Measurements from ENCODE around the gene SLC30A4. TPM values are rescaled to one million over a fixed set of nuclear protein-coding genes. Genes with fewer than 3 reads are reported as not detected.

The SLC30A4 gene
- total and polyA plus RNA-seq, 2 of the 8 experiments (the other 6 are each of a cell fraction or from before 2014, with no cell fraction given) = under 0.01 to 0.07 TPM

DNA sequence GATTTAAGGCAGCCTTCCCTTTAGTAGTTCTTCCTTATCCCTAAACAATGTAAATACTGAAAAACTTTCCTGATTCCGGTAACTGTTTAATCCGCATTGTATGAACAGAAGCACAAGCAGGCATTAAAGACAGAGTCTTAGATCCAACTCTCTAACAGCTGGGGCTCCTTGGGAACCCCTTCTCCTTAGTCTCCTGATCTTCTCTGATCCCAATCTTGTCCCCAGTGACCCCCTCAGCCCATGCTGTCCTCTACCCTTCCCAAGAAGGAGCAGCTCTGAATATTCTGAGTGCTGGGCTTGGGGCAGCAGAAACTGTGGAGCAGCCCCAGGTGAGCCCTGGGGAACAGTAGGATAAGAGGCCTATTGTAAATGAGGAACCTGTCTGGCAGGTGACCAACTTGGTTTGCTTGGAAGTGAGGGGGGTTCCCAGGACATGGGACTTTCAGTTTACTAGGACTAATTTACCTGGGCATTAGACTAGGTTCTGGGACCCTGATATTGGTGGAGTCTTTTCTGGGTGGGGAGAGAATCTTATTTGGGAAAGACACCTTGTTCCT lies 13.0 kb upstream of the SLC30A4 start:
- Histone ChIP-seq H2AFZ (ENCODE audit: low read length) (no peak overlapping the region), H4K91ac (replicated peaks; ENCODE audit: insufficient read length, low read length) (no peak overlapping the region), H3K56ac (replicated peaks; ENCODE audit: insufficient read length, low read depth, low read length) (no peak overlapping the region), H2BK120ac (replicated peaks; ENCODE audit: low read depth, low read length) (no peak overlapping the region), H3K79me1 (ENCODE audit: low read depth, low read length) (no peaks in the 10 kb centered on the region), H2BK5ac (ENCODE audit: low read depth, low read length) (no peak overlapping the region), H2BK12ac (ENCODE audit: low read depth, low read length) (no peak overlapping the region), H3K27me3 (replicated peaks in 1 of 4; ENCODE audit: control insufficient read depth in 3 of 4, extremely low read depth in 1 of 4, insufficient read depth in 3 of 4, low read length in 3 of 4) (no peaks in the 10 kb centered on the region), H3K79me2 (ENCODE audit: control insufficient read depth in 1 of 2, insufficient read depth in 2 of 2, low read length in 2 of 2) (no peaks in the 10 kb centered on the region), H3K27ac (ENCODE audit: low read depth, low read length) (no peak overlapping the region), H3K4ac (replicated peaks; ENCODE audit: insufficient read length, low read depth, low read length) (no peak overlapping the region), H3K4me3 (ENCODE audit: extremely low read depth in 1 of 4, insufficient read depth in 2 of 4, low read depth in 3 of 4, low read length in 4 of 4) (no peak overlapping the region), H2BK20ac (ENCODE audit: low read length) (no peak overlapping the region), H3K9me3 (ENCODE audit: insufficient read depth in 2 of 2, low read depth in 1 of 2, low read length in 1 of 2) (no peaks in the 10 kb centered on the region), H3K23ac (ENCODE audit: insufficient read length) (no peak overlapping the region), H3K23me2 (ENCODE audit: low read depth, low read length) (no peaks in the 10 kb centered on the region), H2AK5ac (ENCODE audit: low read depth, low read length) (no peak overlapping the region), H3K4me2 (ENCODE audit: insufficient read depth in 1 of 2, low read depth in 2 of 2, low read length in 2 of 2) (no peak overlapping the region; a peak in 1 of 4 replicates), H2BK15ac (ENCODE audit: low read length) (no peak overlapping the region), H3K18ac (ENCODE audit: extremely low read depth, low read length) (no peak overlapping the region), H3K36me3 (ENCODE audit: control insufficient read depth in 2 of 4, insufficient read depth in 4 of 4, low read length in 3 of 4) (no peaks in the 10 kb centered on the region), H4K20me1 (replicated peaks in 1 of 2; ENCODE audit: control insufficient read depth in 1 of 2, insufficient read depth in 2 of 2, low read length in 2 of 2) (no peaks in the 10 kb centered on the region), H4K8ac (ENCODE audit: extremely low read depth, insufficient read depth, low read length) (no peak overlapping the region), H3K14ac (ENCODE audit: insufficient read length) (no peak overlapping the region), H4K5ac (ENCODE audit: insufficient read length, low read depth, low read length) (no peak overlapping the region), H3K4me1 (replicated peaks in 1 of 4; ENCODE audit: control insufficient read depth in 3 of 4, insufficient read depth in 4 of 4, low read length in 3 of 4) (peaks cover 0 to 3% (median 1%) of the 10 kb centered on the region in 4 experiments; a peak in 2 of 7 replicates), H3K9ac (replicated peaks in 1 of 4; ENCODE audit: extremely low read depth in 1 of 4, low read depth in 3 of 4, low read length in 3 of 4) (no peak overlapping the region)
- FAIRE-seq (no peak), DNase-seq (ENCODE audit: low read depth in 1 of 2, low spot score in 2 of 2) (no peak)
- ChIA-PET CTCF (ENCODE audit: partially characterized antibody) (interaction anchor here (1.0 to 2.1 kb wide), 2 partner anchors 39 to 369 kb away, joined by 3 to 11 read pairs; no protein-coding TSS in a partner anchor), POLR2A (ENCODE audit: partially characterized antibody) (no interaction called here)
- 89% methylated on average over 2 of the region's 2 CpGs; no CpG with 5 or more reads in 1 of the 2 experiments for WGBS, 2 experiments (ENCODE audit: extremely low coverage in 1 of 2, insufficient coverage in 1 of 2, insufficient read length in 1 of 2, insufficient replicate concordance in 2 of 2, low coverage in 1 of 2, low lambda C conversion rate in 2 of 2, missing lambda C conversion rate in 1 of 2)
- TF ChIP-seq ZNF274 (IDR thresholded peaks at IDR 0.05; ENCODE audit: borderline replicate concordance, extremely low read depth, low read length) (no peak), NANOG (IDR thresholded peaks at IDR 0.05; ENCODE audit: insufficient read depth, low read depth, low read length, poor library complexity, severe bottlenecking) (no peak), RBBP5 (IDR thresholded peaks at IDR 0.05; ENCODE audit: borderline replicate concordance, low read depth, low read length) (no peak), PHF8 (conservative IDR thresholded peaks at IDR 0.05; ENCODE audit: low read depth, low read length) (no peak), BRCA1 (IDR thresholded peaks at IDR 0.05; ENCODE audit: low read depth, low read length) (no peak), SP2 (IDR thresholded peaks at IDR 0.05; ENCODE audit: low read length) (no peak), CBX8 (IDR thresholded peaks at IDR 0.05; ENCODE audit: borderline replicate concordance, low read depth, low read length) (no peak), BCL11A (IDR thresholded peaks at IDR 0.05; ENCODE audit: low read depth in 2 of 2, low read length in 2 of 2) (no peak), RXRA (IDR thresholded peaks at IDR 0.05; ENCODE audit: insufficient read depth, low read depth, low read length) (no peak), CBX5 (IDR thresholded peaks at IDR 0.05; ENCODE audit: low read depth, low read length) (no peak)
- TF ChIP-seq, protein P1, sequence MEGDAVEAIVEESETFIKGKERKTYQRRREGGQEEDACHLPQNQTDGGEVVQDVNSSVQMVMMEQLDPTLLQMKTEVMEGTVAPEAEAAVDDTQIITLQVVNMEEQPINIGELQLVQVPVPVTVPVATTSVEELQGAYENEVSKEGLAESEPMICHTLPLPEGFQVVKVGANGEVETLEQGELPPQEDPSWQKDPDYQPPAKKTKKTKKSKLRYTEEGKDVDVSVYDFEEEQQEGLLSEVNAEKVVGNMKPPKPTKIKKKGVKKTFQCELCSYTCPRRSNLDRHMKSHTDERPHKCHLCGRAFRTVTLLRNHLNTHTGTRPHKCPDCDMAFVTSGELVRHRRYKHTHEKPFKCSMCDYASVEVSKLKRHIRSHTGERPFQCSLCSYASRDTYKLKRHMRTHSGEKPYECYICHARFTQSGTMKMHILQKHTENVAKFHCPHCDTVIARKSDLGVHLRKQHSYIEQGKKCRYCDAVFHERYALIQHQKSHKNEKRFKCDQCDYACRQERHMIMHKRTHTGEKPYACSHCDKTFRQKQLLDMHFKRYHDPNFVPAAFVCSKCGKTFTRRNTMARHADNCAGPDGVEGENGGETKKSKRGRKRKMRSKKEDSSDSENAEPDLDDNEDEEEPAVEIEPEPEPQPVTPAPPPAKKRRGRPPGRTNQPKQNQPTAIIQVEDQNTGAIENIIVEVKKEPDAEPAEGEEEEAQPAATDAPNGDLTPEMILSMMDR (IDR thresholded peaks at IDR 0.05; ENCODE audit: control extremely low read depth in 1 of 3, insufficient read depth in 1 of 3, low read depth in 1 of 3, low read length in 3 of 3) = no peak

All from H1 (cell line).